Suppressor macrophage treated with lipopolysaccharide for 4 hours (primary cell): ENCODE results near the gene DCK.
"Not testable (repeated sequence)": the region's sequence is repeated elsewhere in the genome, so short reads cannot be mapped to it uniquely, and the experiment has no call there.

Source experiments
- DNase-seq: peaks from one replicate; pipeline ENCODE4 v3.0.0-alpha.2; 2020

The DCK gene

DNA sequence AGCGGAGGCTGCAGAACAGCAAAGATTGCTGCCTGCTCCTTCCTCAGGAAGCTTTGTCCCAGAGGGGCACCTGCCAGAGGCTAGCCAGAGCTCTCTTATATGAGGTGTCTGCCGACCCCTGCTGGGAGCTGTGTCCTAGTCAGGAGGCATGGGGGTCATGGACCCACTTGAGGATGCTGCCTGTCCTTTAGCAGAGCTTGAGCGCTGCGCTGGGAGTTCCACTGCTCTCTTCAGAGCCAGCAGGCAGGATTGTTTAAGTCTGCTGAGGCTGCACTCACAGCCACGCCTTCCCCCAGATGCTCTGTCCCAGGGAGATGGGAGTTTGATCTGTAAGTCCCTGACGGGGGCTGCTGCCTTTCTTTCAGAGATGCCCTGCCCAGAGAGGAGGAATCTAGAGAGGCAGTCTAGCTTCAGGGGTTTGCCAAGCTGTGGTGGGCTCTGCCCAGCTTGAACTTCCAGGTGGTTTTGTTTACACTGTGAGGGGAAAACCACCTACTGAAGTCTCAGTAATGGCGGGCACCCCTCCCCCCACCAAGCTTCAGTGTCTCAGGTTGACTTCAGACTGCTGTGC, 10.9 kb downstream of the DCK start:
- no peak for DNase-seq

- DNase-seq, result not testable (repeated sequence)
Observed at GRCh38 chr4:71005025-71005424, 11.6 kb downstream of the DCK start.

GRCh38 chr4:71006203-71006907, 12.9 kb downstream of the DCK start:
- peak; percentile 90 for DNase-seq

DNA sequence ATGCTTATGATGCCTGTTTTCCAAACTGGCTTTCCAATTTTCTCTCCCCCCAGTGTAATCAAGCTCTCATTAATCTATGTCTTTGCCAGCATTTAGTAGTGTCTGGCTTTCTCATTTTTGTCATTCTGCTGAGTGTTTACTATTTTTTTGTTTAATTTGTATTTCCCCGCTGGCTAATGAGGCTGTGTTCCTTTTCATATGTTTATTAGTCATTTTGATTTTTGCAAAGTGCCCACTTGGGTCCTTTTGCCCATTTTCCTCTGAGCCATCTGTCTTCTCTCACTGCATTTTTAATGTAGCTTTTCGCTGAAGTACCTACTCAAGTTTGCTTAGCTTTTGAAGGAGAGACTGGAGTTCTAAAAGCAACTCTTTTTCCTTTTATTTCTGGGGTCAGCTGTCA, 14.7 kb downstream of the DCK start:
- DNase-seq, result no peak

DNA sequence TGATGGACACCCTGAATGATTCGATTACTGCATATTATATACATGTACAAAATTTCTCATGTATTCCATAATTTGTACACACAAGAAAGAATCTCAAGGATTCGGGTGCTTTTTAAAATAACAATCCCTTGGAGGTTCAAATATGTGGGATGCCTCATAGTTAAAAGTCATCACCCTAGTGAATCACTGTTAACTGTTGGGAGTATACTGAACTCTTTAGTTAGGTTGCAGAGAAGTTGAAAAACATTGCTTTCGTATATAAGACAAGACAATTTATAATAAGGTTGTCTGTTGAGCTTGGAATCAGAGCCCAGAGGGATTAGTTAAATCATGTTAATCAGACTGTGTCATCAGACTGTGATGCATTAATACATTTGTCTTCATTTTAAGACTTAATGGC, 15.6 kb downstream of the DCK start:
- no peak for DNase-seq

DNA sequence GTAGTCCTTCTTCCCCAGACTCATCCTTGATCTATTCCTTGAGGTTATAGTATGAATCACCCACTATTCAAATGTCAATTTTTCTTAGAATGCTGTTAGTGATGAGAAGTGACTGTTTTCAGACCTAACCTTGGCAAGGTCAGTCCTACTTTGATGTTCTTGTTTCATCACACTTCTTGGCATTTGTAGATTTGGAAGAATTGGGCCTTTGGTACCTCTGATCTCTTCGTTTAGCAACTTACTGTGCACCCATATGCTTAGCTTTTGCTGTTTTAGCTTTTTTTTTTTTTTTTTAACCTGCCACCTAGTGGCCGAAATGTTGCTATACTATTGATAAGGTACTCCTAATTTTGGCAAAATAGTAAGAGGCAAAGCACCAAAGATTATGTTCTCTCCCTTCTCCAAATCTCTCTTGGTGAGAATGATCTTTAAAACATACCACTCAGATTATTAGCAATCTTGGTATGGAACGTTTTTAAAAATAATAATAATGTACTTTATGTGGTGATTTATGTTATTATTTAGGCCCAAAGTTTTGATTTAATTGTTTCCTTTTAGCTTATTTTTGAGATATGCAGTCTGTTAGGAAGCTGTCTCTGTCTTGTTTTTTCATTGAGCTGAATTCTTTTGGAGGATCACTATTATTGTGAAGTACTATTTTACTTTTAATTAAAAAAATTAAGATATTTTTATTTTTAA, 16.6 kb downstream of the DCK start:
- DNase-seq, result peak; percentile 57

GRCh38 chr4:71011451-71011850, 18.0 kb downstream of the DCK start:
- no peak for DNase-seq

- DNase-seq, result not testable (repeated sequence)
Observed at GRCh38 chr4:71017391-71017790, 23.9 kb downstream of the DCK start.

DNA sequence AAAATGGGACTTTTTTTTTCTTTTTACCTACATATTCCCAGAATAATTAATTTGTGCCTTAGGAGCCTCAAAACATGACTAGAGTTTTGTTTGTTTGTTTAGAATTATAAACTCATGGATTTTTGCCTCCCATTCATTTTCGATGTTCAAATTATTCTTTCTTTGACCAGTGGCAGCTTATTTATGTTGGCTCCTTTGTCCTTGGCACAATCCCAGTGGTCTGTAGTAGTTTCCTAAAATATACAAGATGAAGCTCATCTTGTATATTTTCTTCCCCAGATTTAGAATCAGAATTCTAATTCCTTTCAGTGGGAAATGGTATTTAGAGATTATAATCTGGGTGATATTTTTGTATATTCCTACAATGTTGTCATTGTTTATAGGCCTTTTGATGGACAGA, 27.2 kb downstream of the DCK start:
- DNase-seq, result no peak

GRCh38 chr4:71025654-71026053, 32.2 kb downstream of the DCK start:
- no peak for DNase-seq

GRCh38 chr4:71026086-71026485, 32.6 kb downstream of the DCK start:
- DNase-seq, result peak; percentile 55

GRCh38 chr4:71027611-71028010, 34.2 kb downstream of the DCK start:
- no peak for DNase-seq

- DNase-seq, result no peak
Observed at GRCh38 chr4:71029504-71029903, 36.1 kb downstream of the DCK start.

GRCh38 chr4:71032106-71032505, 38.7 kb downstream of the DCK start:
- DNase-seq, result not testable (repeated sequence)

DNA sequence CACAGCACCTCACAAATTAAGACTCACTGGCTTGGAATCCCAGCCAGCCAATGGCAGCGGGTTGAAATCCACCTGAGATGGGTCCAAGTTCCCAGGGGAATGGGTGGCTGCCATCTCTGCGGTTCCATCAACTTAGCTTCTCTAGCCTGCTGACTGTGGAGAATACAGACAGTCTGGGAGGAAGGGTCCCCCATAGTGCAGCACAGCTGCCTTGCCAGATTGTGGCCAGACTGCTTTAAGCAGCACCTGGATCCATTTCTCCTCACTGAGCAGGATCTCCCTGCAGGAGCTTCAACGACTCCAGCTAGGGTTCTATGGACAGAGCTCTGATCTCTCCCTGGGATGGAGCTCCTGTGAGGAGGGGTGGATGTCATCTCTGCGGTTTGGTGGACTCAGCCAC, 51.8 kb downstream of the DCK start:
- DNase-seq, result no peak

GRCh38 chr4:71049395-71049794, 55.9 kb downstream of the DCK start:
- DNase-seq, result no peak

DNA sequence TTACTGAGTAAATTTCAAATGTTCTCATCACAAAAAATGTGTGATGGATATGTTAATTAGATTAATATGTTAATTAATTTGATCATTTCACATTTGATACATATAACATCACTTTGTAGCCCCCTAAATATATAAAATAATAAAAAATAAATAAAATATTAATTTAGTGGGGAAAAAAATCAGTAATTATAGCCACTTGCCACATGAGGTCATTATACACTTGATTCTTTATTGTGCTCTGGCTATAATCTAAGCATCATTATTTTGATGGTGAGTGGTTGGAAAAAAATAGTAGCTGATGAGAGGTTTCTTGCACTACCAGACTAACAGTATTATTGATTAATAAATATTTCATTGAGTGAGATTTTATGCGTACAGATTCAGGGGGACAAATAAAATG, 57.4 kb downstream of the DCK start:
- DNase-seq, result no peak

DNA sequence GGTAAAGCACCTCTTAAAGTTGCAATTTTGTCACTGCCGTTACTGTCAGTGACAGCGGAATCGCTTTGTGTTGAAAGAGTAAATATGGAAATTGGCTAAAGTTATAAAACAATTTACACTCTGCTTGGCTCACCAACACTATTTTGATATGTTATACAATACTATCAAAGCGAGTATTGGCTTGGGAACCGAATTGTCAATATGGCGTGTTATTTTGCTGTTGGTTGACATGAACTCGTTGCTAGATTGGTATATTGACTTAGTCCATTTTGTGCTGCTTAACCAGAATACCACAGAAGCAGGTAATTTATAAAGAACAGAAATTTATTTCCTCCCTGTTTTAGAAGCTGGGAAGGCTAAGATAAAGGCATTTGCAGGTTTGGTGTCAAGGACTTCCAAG, 58.6 kb downstream of the DCK start:
- DNase-seq, result no peak

GRCh38 chr4:71052716-71053115, 59.3 kb downstream of the DCK start:
- no peak for DNase-seq

- DNase-seq, result not testable (repeated sequence)
Observed at GRCh38 chr4:71053613-71054012, 60.2 kb downstream of the DCK start.

DNA sequence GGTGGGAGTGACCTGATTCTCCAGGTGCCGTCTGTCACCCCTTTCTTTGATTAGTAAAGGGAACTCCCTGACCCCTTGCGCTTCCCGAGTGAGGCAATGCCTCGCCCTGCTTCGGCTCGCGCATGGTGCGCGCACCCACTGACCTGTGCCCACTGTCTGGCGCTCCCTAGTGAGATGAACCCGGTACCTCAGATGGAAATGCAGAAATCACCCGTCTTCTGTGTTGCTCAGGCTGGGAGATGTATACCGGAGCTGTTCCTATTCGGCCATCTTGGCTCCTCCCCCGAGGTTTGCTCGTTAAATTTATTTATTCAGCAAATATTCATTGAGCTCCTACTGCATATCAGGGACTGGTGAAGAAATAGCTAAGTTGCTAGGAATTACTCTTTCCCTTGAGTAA, 66.1 kb downstream of the DCK start:
- not testable (repeated sequence) for DNase-seq

- no peak for DNase-seq
Observed at GRCh38 chr4:71062436-71062835, 69.0 kb downstream of the DCK start.

DNA sequence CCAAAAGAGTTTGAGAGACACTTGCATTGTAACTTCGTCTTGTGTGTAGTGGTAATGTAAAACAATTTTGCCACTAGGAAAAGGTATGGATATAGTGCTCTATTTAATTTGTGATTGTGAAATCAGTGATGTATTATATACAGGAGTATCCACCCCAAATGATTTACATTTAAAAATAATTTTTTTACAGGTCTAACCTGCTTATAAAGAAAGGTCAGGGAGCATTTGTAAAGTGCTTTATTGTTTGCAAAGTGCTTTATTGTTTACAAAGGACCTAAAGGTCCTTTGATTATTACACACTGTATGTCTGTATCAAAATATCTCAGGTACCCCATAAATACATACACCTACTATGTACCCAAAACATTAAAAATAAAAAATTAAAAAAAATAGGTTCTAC, 70.3 kb downstream of the DCK start:
- no peak for DNase-seq

GRCh38 chr4:71064521-71064920, 71.1 kb downstream of the DCK start:
- no peak for DNase-seq
